Body of pancreas (tissue), 4 donors: ENCODE results near the gene ADGRB3.

Source experiments
- POLR2A ChIP-seq, 3 donors: fragments of 450-650 bp; IDR thresholded peaks; one replicate each; pipeline ENCODE4 v1.6.1; 2016; ENCODE audit warnings: antibody characterized with exemption in 3 of 3, mild to moderate bottlenecking in 2 of 3
- TF ChIP-seq, protein P1 (sequence below), 7 experiments: fragments of 450-650 bp in 4 of 7; fragments of 200-600 bp in 3 of 7; sonication (generic) in 3 of 7; IDR thresholded peaks; one replicate each; pipeline ENCODE4 v1.5.1; 2016 to 2019; ENCODE audit warnings: antibody characterized with exemption in 7 of 7

GRCh38 chr6:69162811-69163210 lies 527.7 kb downstream of the ADGRB3 start:
- TF ChIP-seq POLR2A (IDR thresholded peaks at IDR 0.05), result no peak
- TF ChIP-seq, protein P1, sequence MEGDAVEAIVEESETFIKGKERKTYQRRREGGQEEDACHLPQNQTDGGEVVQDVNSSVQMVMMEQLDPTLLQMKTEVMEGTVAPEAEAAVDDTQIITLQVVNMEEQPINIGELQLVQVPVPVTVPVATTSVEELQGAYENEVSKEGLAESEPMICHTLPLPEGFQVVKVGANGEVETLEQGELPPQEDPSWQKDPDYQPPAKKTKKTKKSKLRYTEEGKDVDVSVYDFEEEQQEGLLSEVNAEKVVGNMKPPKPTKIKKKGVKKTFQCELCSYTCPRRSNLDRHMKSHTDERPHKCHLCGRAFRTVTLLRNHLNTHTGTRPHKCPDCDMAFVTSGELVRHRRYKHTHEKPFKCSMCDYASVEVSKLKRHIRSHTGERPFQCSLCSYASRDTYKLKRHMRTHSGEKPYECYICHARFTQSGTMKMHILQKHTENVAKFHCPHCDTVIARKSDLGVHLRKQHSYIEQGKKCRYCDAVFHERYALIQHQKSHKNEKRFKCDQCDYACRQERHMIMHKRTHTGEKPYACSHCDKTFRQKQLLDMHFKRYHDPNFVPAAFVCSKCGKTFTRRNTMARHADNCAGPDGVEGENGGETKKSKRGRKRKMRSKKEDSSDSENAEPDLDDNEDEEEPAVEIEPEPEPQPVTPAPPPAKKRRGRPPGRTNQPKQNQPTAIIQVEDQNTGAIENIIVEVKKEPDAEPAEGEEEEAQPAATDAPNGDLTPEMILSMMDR (IDR thresholded peaks at IDR 0.05), result no peak
